HepG2 (cell line): ENCODE data around the gene XIAP. TPM values are rescaled to one million over a fixed set of nuclear protein-coding genes. Genes with fewer than 3 reads are reported as not detected.

Source experiments
- ATAC-seq: fragments of 200-7000 bp; cut with Tn5 transposase; 3 replicates; pipeline ENCODE4 v1.9.1; 2020; ENCODE audit warnings: mild to moderate bottlenecking, moderate library complexity
- BruUV-seq: library from RNA; stranded (reverse); fragments of 400-500 nt; replicated peaks from 2 replicates; lab custom pipeline; 2021; lab: Mats Ljungman, UMichigan
- CTCF ChIA-PET: fragments of 300-600 bp; formaldehyde crosslinking; extraction: SDS; loops from one replicate; lab custom pipeline; 2021; ENCODE audit warnings: low total read pairs, inconsistent platforms, low intra/inter-chr PET ratio; lab: Yijun Ruan, JAX
- POLR2A ChIA-PET: fragments of 350-600 bp; sonication (Branson Sonifier 250); formaldehyde crosslinking; loops from one replicate; lab custom pipeline; 2020; ENCODE audit warnings: antibody characterized with exemption, inconsistent platforms; lab: Yijun Ruan, JAX
- DNase-seq: peaks from one replicate; pipeline ENCODE4 v3.0.0-alpha.2; 2015; ENCODE audit warnings: low spot score
- FAIRE-seq: peaks from 3 replicates; lab custom pipeline; 2011; peaks lifted over from hg19 to GRCh38; lab: Jason Lieb, UNC
- H2AFZ ChIP-seq: one replicate; pipeline ENCODE4 v1.6.1; 2011; ENCODE audit warnings: low read length, inconsistent platforms
- H3K27ac ChIP-seq: fragments of 300-600 bp; 3 replicates; pipeline ENCODE4 v1.8.0; 2011; ENCODE audit warnings: mixed run types, mild to moderate bottlenecking, mixed read lengths, low read length, inconsistent platforms; ENCODE audit not compliant: insufficient read depth; ENCODE audit errors: extremely low read length
- H3K27me3 ChIP-seq, 2 experiments: fragments of 200-600 bp in 1 of 2; 2 replicates in 1 of 2; 3 replicates in 1 of 2; pipeline versions ENCODE4 v1.6.0 to v1.8.0; 2011; ENCODE audit warnings: low read length in 2 of 2, mild to moderate bottlenecking in 2 of 2, moderate library complexity in 2 of 2, inconsistent platforms in 1 of 2; ENCODE audit not compliant: insufficient read depth in 2 of 2, control insufficient read depth in 1 of 2
- H3K36me3 ChIP-seq, 2 experiments: fragments of 200-600 bp in 1 of 2; replicated peaks in 1 of 2; 2 replicates in 1 of 2; 3 replicates in 1 of 2; pipeline versions ENCODE4 v1.5.1 to v1.8.0; 2011; ENCODE audit warnings: low read length in 2 of 2, inconsistent platforms in 1 of 2; ENCODE audit not compliant: insufficient read depth in 2 of 2, control insufficient read depth in 1 of 2
- H3K4me1 ChIP-seq: 2 replicates; pipeline ENCODE4 v1.5.1; 2012; ENCODE audit warnings: low read length, inconsistent platforms; ENCODE audit not compliant: insufficient read depth
- H3K4me2 ChIP-seq: 2 replicates; pipeline ENCODE4 v1.6.0; 2011; ENCODE audit warnings: low read depth, low read length, inconsistent platforms
- H3K4me3 ChIP-seq, 3 experiments: fragments of 200-600 bp in 1 of 3; sonication (generic), shearing (Covaris generic) in 1 of 3; replicated peaks in 1 of 3; 2 replicates each; pipeline ENCODE4 v1.5.1; 2011 to 2016; ENCODE audit warnings: low read length in 3 of 3, inconsistent platforms in 2 of 3, low read depth in 2 of 3, mild to moderate bottlenecking in 2 of 3, control low read depth in 1 of 3, mixed read lengths in 1 of 3; ENCODE audit not compliant: insufficient read depth in 1 of 3
- H3K79me2 ChIP-seq: one replicate; pipeline ENCODE4 v1.6.1; 2011; ENCODE audit warnings: low read length, inconsistent platforms; ENCODE audit not compliant: insufficient read depth
- H3K9ac ChIP-seq: 2 replicates; pipeline ENCODE4 v1.6.0; 2011; ENCODE audit warnings: mild to moderate bottlenecking, low read depth, low read length, inconsistent platforms; ENCODE audit not compliant: insufficient read depth
- H3K9me3 ChIP-seq: 2 replicates; pipeline ENCODE4 v1.5.1; 2012; ENCODE audit warnings: mild to moderate bottlenecking, low read length
- H4K20me1 ChIP-seq: 2 replicates; pipeline ENCODE4 v1.6.0; 2011; ENCODE audit warnings: inconsistent platforms, mild to moderate bottlenecking, low read length, moderate library complexity; ENCODE audit not compliant: insufficient read depth
- ARNT ChIP-seq: fragments of 450-650 bp; IDR thresholded peaks from 2 replicates; pipeline ENCODE4 v1.6.1; 2017
- BORCS8-MEF2B ChIP-seq: sonication (generic); formaldehyde crosslinking; IDR thresholded peaks from 2 replicates; pipeline ENCODE4 v1.8.0; 2022; ENCODE audit warnings: mild to moderate bottlenecking, missing genetic modification reagents
- CEBPG ChIP-seq: IDR thresholded peaks from 2 replicates; pipeline ENCODE4 v1.6.1; 2016
- CREM ChIP-seq, 2 experiments: sonication (generic) in 1 of 2; formaldehyde crosslinking in 1 of 2; IDR thresholded peaks; 2 replicates each; pipeline versions ENCODE4 v1.4.0 to v1.6.1; 2016 to 2020; ENCODE audit warnings: antibody characterized with exemption in 1 of 2, mild to moderate bottlenecking in 1 of 2, missing genetic modification reagents in 1 of 2
- HOXA3 ChIP-seq: sonication (generic); formaldehyde crosslinking; IDR thresholded peaks from 2 replicates; pipeline ENCODE4 v1.5.0; 2020; ENCODE audit warnings: missing genetic modification reagents
- RAD21 ChIP-seq: fragments of 450-650 bp; formaldehyde crosslinking; IDR thresholded peaks from 2 replicates; pipeline ENCODE4 v1.5.0; 2020; ENCODE audit warnings: mild to moderate bottlenecking
- ZNF329 ChIP-seq: sonication (generic); formaldehyde crosslinking; IDR thresholded peaks from 2 replicates; pipeline ENCODE4 v1.9.0; 2021; ENCODE audit warnings: low read depth, mild to moderate bottlenecking, missing genetic modification reagents
- ZNF557 ChIP-seq: sonication (generic); formaldehyde crosslinking; IDR thresholded peaks from 2 replicates; pipeline ENCODE4 v1.4.0; 2020; ENCODE audit warnings: missing genetic modification reagents
- ZNF605 ChIP-seq: sonication (generic); formaldehyde crosslinking; IDR thresholded peaks from 2 replicates; pipeline ENCODE4 v1.8.0; 2022; ENCODE audit warnings: mild to moderate bottlenecking, missing genetic modification reagents
- ZNF616 ChIP-seq: sonication (generic); formaldehyde crosslinking; IDR thresholded peaks from 2 replicates; pipeline ENCODE4 v1.5.0; 2020; ENCODE audit warnings: low read depth, mild to moderate bottlenecking, missing genetic modification reagents
- WGBS: methylation state at CpG from one replicate; pipeline ENCODE4 v1.1.6; 2017; ENCODE audit warnings: low lambda C conversion rate; 5-methylcytosine and 5-hydroxymethylcytosine counted together
- in situ Hi-C: cut with HindIII; loops from 2 replicates; pipeline ENCODE4 v1.10.0; 2017; ENCODE audit warnings: low pct_unique_long_range_greater_than_20kb; ENCODE audit not compliant: extremely low pct_ligation_motif_present
- intact Hi-C: fragments of 100-400 bp; cut with micrococcal nuclease; formaldehyde crosslinking; loops from one replicate; pipeline ENCODE4 v1.10.0; 2022; ENCODE audit not compliant: unreplicated experiment
- polyA plus RNA-seq, 8 experiments: library from polyadenylated mRNA; depleted of rRNA in 3 of 8; stranded (reverse) in 7 of 8; unstranded in 1 of 8; fragments of >200 nt; fragmentation: Illumina TruSeq in 4 of 8; extraction: Trizol in 4 of 8; gene quantifications; 2 replicates each; pipeline versions ENCODE4 v1.2.1 to v1.2.3, GENCODE V29; 2011 to 2016; ENCODE audit warnings: low read depth in 4 of 8, missing spikeins in 1 of 8, mixed read lengths in 1 of 8; ENCODE audit not compliant: insufficient read depth in 1 of 8
- total RNA-seq, 5 experiments: library from RNA; depleted of rRNA; stranded (reverse); fragments of >200 nt; fragmentation: Illumina TruSeq; extraction: Trizol; gene quantifications; 2 replicates each; pipeline ENCODE4 v1.2.3, GENCODE V29; 2016; ENCODE audit warnings: low read depth in 1 of 5
- TF ChIP-seq, protein P1 (sequence below): sonication (generic); formaldehyde crosslinking; IDR thresholded peaks from 2 replicates; pipeline ENCODE4 v1.4.0; 2020; ENCODE audit warnings: missing genetic modification reagents
- TF ChIP-seq, protein P2 (sequence below): sonication (generic); formaldehyde crosslinking; IDR thresholded peaks from 2 replicates; pipeline ENCODE4 v1.4.0; 2020; ENCODE audit warnings: mild to moderate bottlenecking, missing genetic modification reagents
- TF ChIP-seq, protein P3 (sequence below): sonication (generic); formaldehyde crosslinking; IDR thresholded peaks from 2 replicates; pipeline ENCODE4 v1.5.0; 2020; ENCODE audit warnings: mild to moderate bottlenecking, missing genetic modification reagents, moderate library complexity
- TF ChIP-seq, protein P4 (sequence below): sonication (generic); formaldehyde crosslinking; IDR thresholded peaks from 2 replicates; pipeline ENCODE4 v1.8.0; 2022; ENCODE audit warnings: mild to moderate bottlenecking, missing genetic modification reagents; ENCODE audit not compliant: insufficient replicate concordance

The XIAP gene
- total and polyA plus RNA-seq, 2 of the 13 experiments (the other 11 are each of a cell fraction or from before 2014, with no cell fraction given), result 12.9 to 29.5 TPM

DNA sequence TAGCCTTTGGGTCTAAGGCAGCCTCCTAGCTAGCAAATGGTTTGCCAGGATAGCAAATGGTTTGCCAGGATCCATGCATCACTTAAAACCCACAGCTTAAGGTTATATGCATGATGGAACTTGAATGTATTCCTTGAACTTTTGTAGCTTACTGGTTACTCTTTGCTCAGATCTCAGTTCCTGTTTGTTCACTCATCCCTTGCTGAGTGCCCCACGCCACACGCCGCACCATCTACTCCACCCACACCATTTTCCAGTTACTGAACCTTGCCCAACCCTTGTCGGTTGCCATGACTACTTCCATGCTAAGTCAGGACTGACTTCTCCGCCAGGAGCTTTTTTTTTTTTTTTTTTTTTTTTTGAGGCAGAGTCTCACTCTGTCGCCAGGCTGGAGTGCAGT lies 29.5 kb upstream of the XIAP start (continued):
- peak; percentile 59; the same call in 1 of the 2 replicates for TF ChIP-seq HOXA3 (CRISPR knock-in tag)
- peak; percentile 66 for TF ChIP-seq CEBPG
- TF ChIP-seq, all 625 proteins: peak for 43

DNA sequence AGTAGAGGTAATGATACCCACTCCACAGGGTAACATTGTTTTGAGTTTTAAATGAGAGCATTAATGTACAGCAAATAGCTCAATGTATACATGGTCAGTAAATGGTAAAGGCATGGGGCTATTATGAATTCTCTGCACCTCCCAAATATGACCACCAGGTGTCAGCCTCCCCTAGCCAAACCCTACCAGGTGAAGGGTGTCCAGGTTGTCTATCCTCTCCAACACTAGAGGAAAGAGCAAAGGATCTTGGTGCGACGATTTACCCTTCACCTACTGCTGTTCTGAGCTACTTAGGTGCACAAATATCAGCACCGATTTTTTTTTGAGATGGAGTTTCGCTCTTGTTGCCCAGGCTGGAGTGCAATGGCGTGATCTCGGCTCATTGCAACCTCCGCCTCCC lies 26.5 kb upstream of the XIAP start:
- peaks cover 56% of the 10 kb centered on the region for H3K4me1 ChIP-seq
- H3K4me2 ChIP-seq, result no peak overlapping the region
- BruUV-seq, result no TSS peak
- H3K27ac ChIP-seq, result no peak overlapping the region
- CTCF ChIA-PET, result interaction anchor here (0.6 to 1.1 kb wide), 3 partner anchors 48 to 143 kb away, joined by 3 to 4 read pairs (median 3); no protein-coding TSS in a partner anchor
- DNase-seq (peak; percentile 60), ATAC-seq (peak; percentile 86), FAIRE-seq (peak; percentile 90)
- H3K27me3 ChIP-seq, result no peaks in the 10 kb centered on the region
- POLR2A ChIA-PET, result interaction anchor here (0.8 to 1.4 kb wide), 5 partner anchors 8 to 56 kb away, joined by 3 to 4 read pairs (median 4); partner anchors contain the start of gene XIAP
- no peaks in the 10 kb centered on the region for H3K36me3 ChIP-seq
- H3K4me3 ChIP-seq, result no peak overlapping the region
- in situ Hi-C loops (loop anchor here (10.0 kb wide), 1 partner anchor 141 kb away; no protein-coding TSS in a partner anchor), intact Hi-C loops (loop anchor here (1.0 to 2.0 kb wide), 3 partner anchors 52 to 127 kb away; partner anchors contain the start of gene STAG2)
- H3K79me2 ChIP-seq, result no peaks in the 10 kb centered on the region
- 95% methylated on average over 3 of the region's 7 CpGs for WGBS
- H4K20me1 ChIP-seq, result no peaks in the 10 kb centered on the region
- no peaks in the 10 kb centered on the region for H3K9me3 ChIP-seq
- H3K9ac ChIP-seq, result no peak overlapping the region
- no peak overlapping the region for H2AFZ ChIP-seq
- TF ChIP-seq, protein P1, sequence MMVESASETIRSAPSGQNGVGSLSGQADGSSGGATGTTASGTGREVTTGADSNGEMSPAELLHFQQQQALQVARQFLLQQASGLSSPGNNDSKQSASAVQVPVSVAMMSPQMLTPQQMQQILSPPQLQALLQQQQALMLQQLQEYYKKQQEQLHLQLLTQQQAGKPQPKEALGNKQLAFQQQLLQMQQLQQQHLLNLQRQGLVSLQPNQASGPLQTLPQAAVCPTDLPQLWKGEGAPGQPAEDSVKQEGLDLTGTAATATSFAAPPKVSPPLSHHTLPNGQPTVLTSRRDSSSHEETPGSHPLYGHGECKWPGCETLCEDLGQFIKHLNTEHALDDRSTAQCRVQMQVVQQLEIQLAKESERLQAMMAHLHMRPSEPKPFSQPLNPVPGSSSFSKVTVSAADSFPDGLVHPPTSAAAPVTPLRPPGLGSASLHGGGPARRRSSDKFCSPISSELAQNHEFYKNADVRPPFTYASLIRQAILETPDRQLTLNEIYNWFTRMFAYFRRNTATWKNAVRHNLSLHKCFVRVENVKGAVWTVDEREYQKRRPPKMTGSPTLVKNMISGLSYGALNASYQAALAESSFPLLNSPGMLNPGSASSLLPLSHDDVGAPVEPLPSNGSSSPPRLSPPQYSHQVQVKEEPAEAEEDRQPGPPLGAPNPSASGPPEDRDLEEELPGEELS, result no peak
- TF ChIP-seq ZNF616, result no peak
- TF ChIP-seq ZNF329 (CRISPR knock-in tag), result no peak
- peak; percentile 74 for TF ChIP-seq RAD21 (CRISPR knock-in tag)
- TF ChIP-seq, protein P2, sequence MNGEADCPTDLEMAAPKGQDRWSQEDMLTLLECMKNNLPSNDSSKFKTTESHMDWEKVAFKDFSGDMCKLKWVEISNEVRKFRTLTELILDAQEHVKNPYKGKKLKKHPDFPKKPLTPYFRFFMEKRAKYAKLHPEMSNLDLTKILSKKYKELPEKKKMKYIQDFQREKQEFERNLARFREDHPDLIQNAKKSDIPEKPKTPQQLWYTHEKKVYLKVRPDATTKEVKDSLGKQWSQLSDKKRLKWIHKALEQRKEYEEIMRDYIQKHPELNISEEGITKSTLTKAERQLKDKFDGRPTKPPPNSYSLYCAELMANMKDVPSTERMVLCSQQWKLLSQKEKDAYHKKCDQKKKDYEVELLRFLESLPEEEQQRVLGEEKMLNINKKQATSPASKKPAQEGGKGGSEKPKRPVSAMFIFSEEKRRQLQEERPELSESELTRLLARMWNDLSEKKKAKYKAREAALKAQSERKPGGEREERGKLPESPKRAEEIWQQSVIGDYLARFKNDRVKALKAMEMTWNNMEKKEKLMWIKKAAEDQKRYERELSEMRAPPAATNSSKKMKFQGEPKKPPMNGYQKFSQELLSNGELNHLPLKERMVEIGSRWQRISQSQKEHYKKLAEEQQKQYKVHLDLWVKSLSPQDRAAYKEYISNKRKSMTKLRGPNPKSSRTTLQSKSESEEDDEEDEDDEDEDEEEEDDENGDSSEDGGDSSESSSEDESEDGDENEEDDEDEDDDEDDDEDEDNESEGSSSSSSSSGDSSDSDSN (CRISPR knock-in tag), result no peak
- no peak for TF ChIP-seq CREM (IDR thresholded peaks at IDR 0.05)
- no peak for TF ChIP-seq CREM (CRISPR knock-in tag; IDR thresholded peaks at IDR 0.05)
- no peak for TF ChIP-seq ARNT
- TF ChIP-seq, protein P3, sequence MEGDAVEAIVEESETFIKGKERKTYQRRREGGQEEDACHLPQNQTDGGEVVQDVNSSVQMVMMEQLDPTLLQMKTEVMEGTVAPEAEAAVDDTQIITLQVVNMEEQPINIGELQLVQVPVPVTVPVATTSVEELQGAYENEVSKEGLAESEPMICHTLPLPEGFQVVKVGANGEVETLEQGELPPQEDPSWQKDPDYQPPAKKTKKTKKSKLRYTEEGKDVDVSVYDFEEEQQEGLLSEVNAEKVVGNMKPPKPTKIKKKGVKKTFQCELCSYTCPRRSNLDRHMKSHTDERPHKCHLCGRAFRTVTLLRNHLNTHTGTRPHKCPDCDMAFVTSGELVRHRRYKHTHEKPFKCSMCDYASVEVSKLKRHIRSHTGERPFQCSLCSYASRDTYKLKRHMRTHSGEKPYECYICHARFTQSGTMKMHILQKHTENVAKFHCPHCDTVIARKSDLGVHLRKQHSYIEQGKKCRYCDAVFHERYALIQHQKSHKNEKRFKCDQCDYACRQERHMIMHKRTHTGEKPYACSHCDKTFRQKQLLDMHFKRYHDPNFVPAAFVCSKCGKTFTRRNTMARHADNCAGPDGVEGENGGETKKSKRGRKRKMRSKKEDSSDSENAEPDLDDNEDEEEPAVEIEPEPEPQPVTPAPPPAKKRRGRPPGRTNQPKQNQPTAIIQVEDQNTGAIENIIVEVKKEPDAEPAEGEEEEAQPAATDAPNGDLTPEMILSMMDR (CRISPR knock-in tag), result peak; percentile 83
- TF ChIP-seq BORCS8-MEF2B (CRISPR knock-in tag), result no peak
- no peak for TF ChIP-seq ZNF557 (CRISPR knock-in tag)
- no peak for TF ChIP-seq ZNF605 (CRISPR knock-in tag)
- TF ChIP-seq, protein P4, sequence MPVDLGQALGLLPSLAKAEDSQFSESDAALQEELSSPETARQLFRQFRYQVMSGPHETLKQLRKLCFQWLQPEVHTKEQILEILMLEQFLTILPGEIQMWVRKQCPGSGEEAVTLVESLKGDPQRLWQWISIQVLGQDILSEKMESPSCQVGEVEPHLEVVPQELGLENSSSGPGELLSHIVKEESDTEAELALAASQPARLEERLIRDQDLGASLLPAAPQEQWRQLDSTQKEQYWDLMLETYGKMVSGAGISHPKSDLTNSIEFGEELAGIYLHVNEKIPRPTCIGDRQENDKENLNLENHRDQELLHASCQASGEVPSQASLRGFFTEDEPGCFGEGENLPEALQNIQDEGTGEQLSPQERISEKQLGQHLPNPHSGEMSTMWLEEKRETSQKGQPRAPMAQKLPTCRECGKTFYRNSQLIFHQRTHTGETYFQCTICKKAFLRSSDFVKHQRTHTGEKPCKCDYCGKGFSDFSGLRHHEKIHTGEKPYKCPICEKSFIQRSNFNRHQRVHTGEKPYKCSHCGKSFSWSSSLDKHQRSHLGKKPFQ (CRISPR knock-in tag), result no peak
